Neural progenitor cell (in vitro differentiated cells): Measurements from ENCODE around the gene MACROH2A2. TPM values are rescaled to one million over a fixed set of nuclear protein-coding genes. Genes with fewer than 3 reads are reported as not detected.

Experiments
- DNase-seq: peaks from one replicate; pipeline ENCODE4 v3.0.0-alpha.2; 2016; ENCODE audit warnings: low spot score
- H2AFZ ChIP-seq: fragments of 200-600 bp; sonication (generic); replicated peaks from 2 replicates; pipeline ENCODE4 v1.6.1; 2016; ENCODE audit warnings: antibody characterized with exemption
- H3F3A ChIP-seq: fragments of 200-600 bp; sonication (generic); 2 replicates; pipeline ENCODE4 v1.6.1; 2016; ENCODE audit warnings: antibody characterized with exemption, low read depth
- H3K27ac ChIP-seq: fragments of 200-600 bp; sonication (generic); 2 replicates; pipeline ENCODE4 v1.5.1; 2016; ENCODE audit warnings: mild to moderate bottlenecking
- H3K27me3 ChIP-seq: fragments of 200-600 bp; sonication (generic); 2 replicates; pipeline ENCODE4 v1.6.1; 2016; ENCODE audit warnings: mild to moderate bottlenecking, moderate library complexity
- H3K36me3 ChIP-seq: fragments of 200-600 bp; sonication (generic); 2 replicates; pipeline ENCODE4 v1.5.1; 2016
- H3K4me1 ChIP-seq: fragments of 200-600 bp; sonication (generic); 2 replicates; pipeline ENCODE4 v1.6.1; 2016; ENCODE audit warnings: mixed run types
- H3K4me2 ChIP-seq: fragments of 200-600 bp; sonication (generic); 2 replicates; pipeline ENCODE4 v1.6.1; 2016
- H3K4me3 ChIP-seq: fragments of 200-600 bp; sonication (generic); 2 replicates; pipeline ENCODE4 v1.5.1; 2016
- H3K79me2 ChIP-seq: fragments of 200-600 bp; sonication (generic); 2 replicates; pipeline ENCODE4 v1.6.1; 2016; ENCODE audit warnings: low read depth
- H3K9ac ChIP-seq: fragments of 200-600 bp; sonication (generic); 2 replicates; pipeline ENCODE4 v1.6.1; 2016
- H3K9me3 ChIP-seq: fragments of 200-600 bp; sonication (generic); 2 replicates; pipeline ENCODE4 v1.5.1; 2016; ENCODE audit warnings: low read depth
- H4K20me1 ChIP-seq: fragments of 200-600 bp; sonication (generic); 2 replicates; pipeline ENCODE4 v1.6.1; 2016; ENCODE audit warnings: low read depth
- H3K27ac Mint-ChIP-seq: 3 replicates; pipeline ENCODE4 v1.8.0; 2021; ENCODE audit warnings: mixed read lengths
- H3K27me3 Mint-ChIP-seq: 2 replicates; pipeline ENCODE4 v1.8.0; 2022; ENCODE audit warnings: low read depth, mild to moderate bottlenecking, inconsistent platforms, moderate library complexity, mixed read lengths; ENCODE audit not compliant: insufficient read depth
- H3K36me3 Mint-ChIP-seq: 3 replicates; pipeline ENCODE4 v1.8.0; 2021; ENCODE audit warnings: mixed read lengths
- H3K4me1 Mint-ChIP-seq: 3 replicates; pipeline ENCODE4 v1.8.0; 2021; ENCODE audit warnings: mixed read lengths
- H3K4me3 Mint-ChIP-seq: 3 replicates; pipeline ENCODE4 v1.8.0; 2021; ENCODE audit warnings: mild to moderate bottlenecking, moderate library complexity, mixed read lengths
- H3K9me3 Mint-ChIP-seq: 3 replicates; pipeline ENCODE4 v1.8.0; 2020; ENCODE audit warnings: mixed read lengths
- EZH2 ChIP-seq: fragments of 200-600 bp; sonication (generic); IDR thresholded peaks from 2 replicates; pipeline ENCODE4 v1.6.1; 2017; ENCODE audit warnings: antibody characterized with exemption, mild to moderate bottlenecking, moderate library complexity
- EZH2phosphoT487 ChIP-seq: fragments of 200-600 bp; sonication (generic); IDR thresholded peaks from 2 replicates; pipeline ENCODE4 v1.6.1; 2017; ENCODE audit warnings: antibody characterized with exemption
- total RNA-seq: library from RNA; depleted of rRNA; stranded (reverse); fragments of >200 nt; gene quantifications from 2 replicates; pipeline ENCODE4 v1.2.3, GENCODE V29; 2015; ENCODE audit warnings: low replicate concordance
- TF ChIP-seq, protein P1 (sequence below): fragments of 200-600 bp; sonication (generic); IDR thresholded peaks from 2 replicates; pipeline ENCODE4 v1.5.1; 2017; ENCODE audit warnings: antibody characterized with exemption, mild to moderate bottlenecking

The MACROH2A2 gene
- total RNA-seq, 1 donor from 2014 or later = 159 TPM

DNA sequence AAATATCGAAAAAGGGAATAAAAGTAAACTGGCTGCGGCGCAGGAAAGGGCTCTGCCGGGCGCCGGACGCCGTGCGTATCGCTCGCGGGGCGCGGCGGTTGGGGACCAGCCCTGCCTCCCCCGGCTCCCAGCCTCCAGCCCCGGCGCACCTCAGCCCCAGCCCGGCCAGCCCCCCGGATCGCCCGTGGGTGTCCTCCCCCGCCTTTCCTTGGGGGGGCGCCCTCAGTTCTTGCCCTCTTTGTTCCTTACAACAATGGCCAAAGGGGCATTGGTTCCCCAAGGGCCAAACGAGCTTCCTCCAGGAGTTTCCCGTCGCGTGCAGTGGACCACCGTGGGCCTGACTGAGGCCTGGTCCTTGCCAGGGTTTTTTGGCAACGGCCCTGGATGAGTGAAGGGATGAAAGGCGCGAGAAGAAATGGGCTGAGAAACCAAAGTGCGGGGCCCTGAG lies 1.2 kb downstream of the MACROH2A2 start:
- H3K9me3 ChIP-seq = no peaks in the 10 kb centered on the region
- peaks cover 45% of the 10 kb centered on the region for H4K20me1 ChIP-seq
- H3K79me2 ChIP-seq = peaks cover 61% of the 10 kb centered on the region
- peaks cover 31% of the 10 kb centered on the region for H3K4me1 Mint-ChIP-seq
- no peaks in the 10 kb centered on the region for H3K9me3 Mint-ChIP-seq
- TF ChIP-seq EZH2phosphoT487 = no peak
- TF ChIP-seq, protein P1, sequence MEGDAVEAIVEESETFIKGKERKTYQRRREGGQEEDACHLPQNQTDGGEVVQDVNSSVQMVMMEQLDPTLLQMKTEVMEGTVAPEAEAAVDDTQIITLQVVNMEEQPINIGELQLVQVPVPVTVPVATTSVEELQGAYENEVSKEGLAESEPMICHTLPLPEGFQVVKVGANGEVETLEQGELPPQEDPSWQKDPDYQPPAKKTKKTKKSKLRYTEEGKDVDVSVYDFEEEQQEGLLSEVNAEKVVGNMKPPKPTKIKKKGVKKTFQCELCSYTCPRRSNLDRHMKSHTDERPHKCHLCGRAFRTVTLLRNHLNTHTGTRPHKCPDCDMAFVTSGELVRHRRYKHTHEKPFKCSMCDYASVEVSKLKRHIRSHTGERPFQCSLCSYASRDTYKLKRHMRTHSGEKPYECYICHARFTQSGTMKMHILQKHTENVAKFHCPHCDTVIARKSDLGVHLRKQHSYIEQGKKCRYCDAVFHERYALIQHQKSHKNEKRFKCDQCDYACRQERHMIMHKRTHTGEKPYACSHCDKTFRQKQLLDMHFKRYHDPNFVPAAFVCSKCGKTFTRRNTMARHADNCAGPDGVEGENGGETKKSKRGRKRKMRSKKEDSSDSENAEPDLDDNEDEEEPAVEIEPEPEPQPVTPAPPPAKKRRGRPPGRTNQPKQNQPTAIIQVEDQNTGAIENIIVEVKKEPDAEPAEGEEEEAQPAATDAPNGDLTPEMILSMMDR = peak; percentile 54
- peak; percentile 44 for DNase-seq
- peak overlapping the region; percentile 97 for H3K4me3 ChIP-seq
- peak overlapping the region; percentile 99 for H3K4me3 Mint-ChIP-seq
- H3K4me2 ChIP-seq = peak overlapping the region; percentile 81
- H3K27ac ChIP-seq = no peak overlapping the region
- peak overlapping the region; percentile 90 for H3K27ac Mint-ChIP-seq
- H3F3A ChIP-seq = peaks cover 13% of the 10 kb centered on the region
- H3K9ac ChIP-seq = peak overlapping the region; percentile 21
- H3K4me1 ChIP-seq = peaks cover 26% of the 10 kb centered on the region
- no peak overlapping the region for H2AFZ ChIP-seq
- H3K36me3 Mint-ChIP-seq = peaks cover 15% of the 10 kb centered on the region
- H3K36me3 ChIP-seq = no peaks in the 10 kb centered on the region
- H3K27me3 Mint-ChIP-seq = peaks cover 4% of the 10 kb centered on the region
- peaks cover 61% of the 10 kb centered on the region for H3K27me3 ChIP-seq

GRCh38 chr10:70054902-70055301 lies 2.3 kb downstream of the MACROH2A2 start:
- Mint-ChIP-seq H3K4me1 (peaks cover 31% of the 10 kb centered on the region), H3K4me3 (peak overlapping the region; percentile 99), H3K36me3 (peaks cover 17% of the 10 kb centered on the region), H3K27ac (peak overlapping the region; percentile 58), H3K9me3 (no peaks in the 10 kb centered on the region), H3K27me3 (peaks cover 4% of the 10 kb centered on the region)
- peak; percentile 48 for DNase-seq
- TF ChIP-seq, protein P1 = no peak
- TF ChIP-seq EZH2 (no peak), EZH2phosphoT487 (no peak)
- peaks cover 71% of the 10 kb centered on the region for H3K79me2 ChIP-seq
- no peak overlapping the region for H2AFZ ChIP-seq
- no peaks in the 10 kb centered on the region for H3K36me3 ChIP-seq
- peak overlapping the region; percentile 81 for H3K4me2 ChIP-seq
- peaks cover 26% of the 10 kb centered on the region for H3K4me1 ChIP-seq
- H3K4me3 ChIP-seq = peak overlapping the region; percentile 97
- no peaks in the 10 kb centered on the region for H3K9me3 ChIP-seq
- peaks cover 51% of the 10 kb centered on the region for H3K27me3 ChIP-seq
- H4K20me1 ChIP-seq = peaks cover 53% of the 10 kb centered on the region
- H3K27ac ChIP-seq = no peak overlapping the region
- H3F3A ChIP-seq = peaks cover 13% of the 10 kb centered on the region
- H3K9ac ChIP-seq = no peak overlapping the region

DNA sequence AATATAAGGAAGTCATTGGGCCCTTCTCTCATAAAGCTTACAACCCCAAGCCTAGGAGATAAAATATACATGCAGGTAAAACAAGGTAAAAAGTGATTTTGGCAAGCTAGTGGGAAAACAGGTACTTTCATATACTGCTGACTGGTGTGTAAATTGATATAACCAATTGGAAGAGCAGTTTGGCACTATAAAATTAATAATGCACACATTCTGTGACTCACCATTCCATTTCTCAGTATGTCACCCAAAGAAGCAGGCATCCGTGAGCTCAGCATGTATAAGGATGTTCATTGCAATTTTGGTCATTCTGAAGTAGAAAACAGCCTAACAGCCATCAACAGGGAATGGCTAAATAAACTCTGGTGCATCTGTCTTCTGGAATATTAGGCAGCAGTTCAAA lies 2.9 kb downstream of the MACROH2A2 start:
- Histone ChIP-seq H3K4me2 (peak overlapping the region; percentile 81), H3K9ac (no peak overlapping the region), H2AFZ (no peak overlapping the region), H3K79me2 (peaks cover 77% of the 10 kb centered on the region), H3K4me3 (no peak overlapping the region), H3K36me3 (no peaks in the 10 kb centered on the region), H3K27ac (no peak overlapping the region), H3F3A (peaks cover 13% of the 10 kb centered on the region), H3K9me3 (no peaks in the 10 kb centered on the region), H3K27me3 (peaks cover 45% of the 10 kb centered on the region), H3K4me1 (peaks cover 28% of the 10 kb centered on the region), H4K20me1 (peaks cover 60% of the 10 kb centered on the region)
- TF ChIP-seq, protein P1 = no peak
- TF ChIP-seq EZH2phosphoT487 (no peak), EZH2 (no peak)
- Mint-ChIP-seq H3K27me3 (peaks cover 4% of the 10 kb centered on the region), H3K9me3 (no peaks in the 10 kb centered on the region), H3K4me3 (peak overlapping the region; percentile 99), H3K4me1 (peaks cover 31% of the 10 kb centered on the region), H3K27ac (peak overlapping the region; percentile 58), H3K36me3 (peaks cover 17% of the 10 kb centered on the region)
- no peak for DNase-seq
